H1 (cell line): ENCODE measurements around the gene MXRA8. TPM values are rescaled to one million over a fixed set of nuclear protein-coding genes. Genes with fewer than 3 reads are reported as not detected.

Source experiments
- CTCF ChIA-PET: fragments of 300-600 bp; sonication (Branson Sonifier 250); formaldehyde crosslinking; loops from one replicate; lab custom pipeline; 2021; ENCODE audit not compliant: partially characterized antibody; lab: Charles Lee
- POLR2A ChIA-PET: fragments of 300-600 bp; sonication (Branson Sonifier 250); formaldehyde crosslinking; loops from one replicate; lab custom pipeline; 2021; ENCODE audit warnings: inconsistent platforms; ENCODE audit not compliant: partially characterized antibody; lab: Charles Lee
- DNase-seq, 2 experiments: peaks; one replicate each; pipeline versions ENCODE4 v3.0.0 to v3.0.0-alpha.2; 2010 to 2022; ENCODE audit warnings: low spot score in 2 of 2, low read depth in 1 of 2, mixed read lengths in 1 of 2
- FAIRE-seq: peaks from 2 replicates; lab custom pipeline; 2011; peaks lifted over from hg19 to GRCh38; lab: Jason Lieb, UNC
- H2AFZ ChIP-seq: 2 replicates; pipeline ENCODE4 v1.8.1; 2012; ENCODE audit warnings: low read length, inconsistent platforms
- H2AK5ac ChIP-seq: 2 replicates; pipeline ENCODE4 v1.6.1; 2013; ENCODE audit warnings: low read depth, low read length
- H2BK120ac ChIP-seq: replicated peaks from 2 replicates; pipeline ENCODE3; 2013; ENCODE audit warnings: low read depth, low read length, inconsistent platforms
- H2BK12ac ChIP-seq: 2 replicates; pipeline ENCODE4 v1.6.1; 2013; ENCODE audit warnings: low read depth, low read length
- H2BK15ac ChIP-seq: 2 replicates; pipeline ENCODE4 v1.6.1; 2013; ENCODE audit warnings: low read length
- H2BK20ac ChIP-seq: 2 replicates; pipeline ENCODE4 v1.6.1; 2013; ENCODE audit warnings: low read length
- H2BK5ac ChIP-seq: 2 replicates; pipeline ENCODE4 v1.6.1; 2013; ENCODE audit warnings: low read depth, low read length
- H3K14ac ChIP-seq: 2 replicates; pipeline ENCODE4 v1.6.1; 2013; ENCODE audit warnings: inconsistent platforms; ENCODE audit not compliant: insufficient read length
- H3K18ac ChIP-seq: 2 replicates; pipeline ENCODE4 v1.6.1; 2013; ENCODE audit warnings: low read length; ENCODE audit errors: extremely low read depth
- H3K23ac ChIP-seq: 2 replicates; pipeline ENCODE4 v1.6.1; 2013; ENCODE audit warnings: inconsistent platforms; ENCODE audit not compliant: insufficient read length
- H3K23me2 ChIP-seq: 2 replicates; pipeline ENCODE4 v1.6.1; 2013; ENCODE audit warnings: low read depth, low read length
- H3K27ac ChIP-seq: 2 replicates; pipeline ENCODE4 v1.6.1; 2011; ENCODE audit warnings: low read depth, low read length, inconsistent platforms
- H3K27me3 ChIP-seq, 4 experiments: replicated peaks in 1 of 4; 1 replicate in 1 of 4; 2 replicates in 3 of 4; pipeline versions ENCODE4 v1.6.1 to v1.8.1; 2011 to 2013; ENCODE audit warnings: low read length in 3 of 4, mild to moderate bottlenecking in 3 of 4, inconsistent platforms in 2 of 4, mixed read lengths in 2 of 4, moderate library complexity in 1 of 4; ENCODE audit not compliant: control insufficient read depth in 3 of 4, insufficient read depth in 3 of 4; ENCODE audit errors: extremely low read depth in 1 of 4
- H3K36me3 ChIP-seq, 4 experiments: 2 replicates each; pipeline versions ENCODE4 v1.6.1 to v1.8.1; 2011 to 2013; ENCODE audit warnings: mild to moderate bottlenecking in 4 of 4, low read length in 3 of 4, moderate library complexity in 2 of 4, control low read depth in 1 of 4, inconsistent platforms in 1 of 4; ENCODE audit not compliant: insufficient read depth in 4 of 4, control insufficient read depth in 2 of 4
- H3K4ac ChIP-seq: replicated peaks from 2 replicates; pipeline ENCODE3; 2013; ENCODE audit warnings: low read length, low read depth, mixed read lengths, inconsistent platforms; ENCODE audit not compliant: insufficient read length
- H3K4me1 ChIP-seq, 4 experiments: replicated peaks in 1 of 4; 1 replicate in 1 of 4; 2 replicates in 3 of 4; pipeline versions ENCODE4 v1.6.1 to v1.8.1; 2011 to 2013; ENCODE audit warnings: low read length in 3 of 4, inconsistent platforms in 2 of 4, mixed read lengths in 1 of 4; ENCODE audit not compliant: insufficient read depth in 4 of 4, control insufficient read depth in 3 of 4
- H3K4me2 ChIP-seq, 2 experiments: 2 replicates each; pipeline versions ENCODE4 v1.6.1 to v1.8.1; 2011 to 2013; ENCODE audit warnings: low read depth in 2 of 2, low read length in 2 of 2, control low read depth in 1 of 2, inconsistent platforms in 1 of 2, mild to moderate bottlenecking in 1 of 2; ENCODE audit not compliant: insufficient read depth in 1 of 2
- H3K4me3 ChIP-seq, 4 experiments: fragments of 200-600, 300-600 bp in 1 of 4; sonication (generic), shearing (Covaris generic), sonication (Bioruptor Twin) in 1 of 4; 2 replicates each; pipeline versions ENCODE4 v1.5.1 to v1.8.1; 2011 to 2016; ENCODE audit warnings: low read length in 4 of 4, low read depth in 3 of 4, control low read depth in 2 of 4, inconsistent platforms in 2 of 4, mild to moderate bottlenecking in 2 of 4, mixed read lengths in 1 of 4, moderate library complexity in 1 of 4; ENCODE audit not compliant: insufficient read depth in 2 of 4; ENCODE audit errors: extremely low read depth in 1 of 4
- H3K56ac ChIP-seq: replicated peaks from 2 replicates; pipeline ENCODE3; 2013; ENCODE audit warnings: low read depth, mild to moderate bottlenecking, mixed read lengths, low read length, inconsistent platforms; ENCODE audit not compliant: insufficient read length
- H3K79me1 ChIP-seq: 2 replicates; pipeline ENCODE4 v1.6.1; 2013; ENCODE audit warnings: low read depth, low read length, control low read depth
- H3K79me2 ChIP-seq, 2 experiments: 2 replicates each; pipeline versions ENCODE4 v1.6.1 to v1.8.1; 2012 to 2013; ENCODE audit warnings: low read length in 2 of 2, mild to moderate bottlenecking in 2 of 2, inconsistent platforms in 1 of 2; ENCODE audit not compliant: insufficient read depth in 2 of 2, control insufficient read depth in 1 of 2
- H3K9ac ChIP-seq, 4 experiments: replicated peaks in 1 of 4; 1 replicate in 1 of 4; 2 replicates in 3 of 4; pipeline versions ENCODE4 v1.6.1 to v1.8.1; 2011 to 2013; ENCODE audit warnings: low read depth in 3 of 4, low read length in 3 of 4, control low read depth in 2 of 4, mild to moderate bottlenecking in 2 of 4, moderate library complexity in 2 of 4, inconsistent platforms in 1 of 4; ENCODE audit errors: extremely low read depth in 1 of 4
- H3K9me3 ChIP-seq, 2 experiments: 2 replicates each; pipeline versions ENCODE4 v1.6.1 to v1.8.1; 2012 to 2013; ENCODE audit warnings: mild to moderate bottlenecking in 2 of 2, moderate library complexity in 2 of 2, control low read depth in 1 of 2, inconsistent platforms in 1 of 2, low read depth in 1 of 2, low read length in 1 of 2, mixed read lengths in 1 of 2; ENCODE audit not compliant: insufficient read depth in 2 of 2
- H4K20me1 ChIP-seq, 2 experiments: replicated peaks in 1 of 2; 2 replicates each; pipeline versions ENCODE3 to v1.8.1; 2011 to 2013; ENCODE audit warnings: inconsistent platforms in 2 of 2, low read length in 2 of 2, mild to moderate bottlenecking in 1 of 2; ENCODE audit not compliant: insufficient read depth in 2 of 2, control insufficient read depth in 1 of 2
- H4K5ac ChIP-seq: 2 replicates; pipeline ENCODE4 v1.6.1; 2013; ENCODE audit warnings: low read length, low read depth, mixed read lengths, inconsistent platforms; ENCODE audit not compliant: insufficient read length
- H4K8ac ChIP-seq: 2 replicates; pipeline ENCODE4 v1.8.0; 2013; ENCODE audit warnings: mild to moderate bottlenecking, moderate library complexity, low read length, inconsistent platforms; ENCODE audit not compliant: insufficient read depth; ENCODE audit errors: extremely low read depth
- H4K91ac ChIP-seq: replicated peaks from 2 replicates; pipeline ENCODE3; 2013; ENCODE audit warnings: low read length, mixed read lengths, inconsistent platforms; ENCODE audit not compliant: insufficient read length
- ASH2L ChIP-seq: fragments of 200-600, 300-600 bp; sonication (generic); IDR thresholded peaks from one replicate; pipeline ENCODE4 v1.7.1; 2017; ENCODE audit warnings: low read length
- BACH1 ChIP-seq: IDR thresholded peaks from 2 replicates; pipeline ENCODE4 v1.6.1; 2012; ENCODE audit warnings: low read length, improper control_type of control experiment
- BRCA1 ChIP-seq: IDR thresholded peaks from 2 replicates; pipeline ENCODE4 v1.6.1; 2012; ENCODE audit warnings: low read depth, low read length, improper control_type of control experiment
- NANOG ChIP-seq: IDR thresholded peaks from 2 replicates; pipeline ENCODE4 v1.6.1; 2011; ENCODE audit warnings: low read length, low read depth, mild to moderate bottlenecking, inconsistent platforms; ENCODE audit not compliant: insufficient read depth, poor library complexity, severe bottlenecking
- POLR2AphosphoS5 ChIP-seq: IDR thresholded peaks from 2 replicates; pipeline ENCODE4 v1.6.1; 2011; ENCODE audit warnings: low read depth, low read length
- POU5F1 ChIP-seq: IDR thresholded peaks from 2 replicates; pipeline ENCODE4 v1.6.1; 2011; ENCODE audit warnings: low read depth, mild to moderate bottlenecking, low read length, moderate library complexity
- RFX5 ChIP-seq: IDR thresholded peaks from 2 replicates; pipeline ENCODE4 v1.6.1; 2011; ENCODE audit warnings: low read depth, low read length, improper control_type of control experiment, borderline replicate concordance
- SIX5 ChIP-seq: IDR thresholded peaks from 2 replicates; pipeline ENCODE4 v1.6.1; 2011; ENCODE audit warnings: mild to moderate bottlenecking, low read depth, low read length
- SUZ12 ChIP-seq: fragments of 200-600 bp; sonication (generic); IDR thresholded peaks from 2 replicates; pipeline ENCODE4 v1.6.1; 2012; ENCODE audit warnings: mild to moderate bottlenecking, inconsistent platforms, low read length, moderate library complexity, mixed read lengths
- WGBS, 2 experiments: shearing (Covaris generic) in 1 of 2; methylation state at CpG; one replicate each; pipeline versions ENCODE4 v1.1.6 to v1.1.7; 2013 to 2015; ENCODE audit warnings: low lambda C conversion rate in 2 of 2, mixed read lengths in 2 of 2, inconsistent platforms in 1 of 2, low coverage in 1 of 2, missing lambda C conversion rate in 1 of 2; ENCODE audit not compliant: insufficient replicate concordance in 2 of 2, insufficient coverage in 1 of 2, insufficient read length in 1 of 2; ENCODE audit errors: extremely low coverage in 1 of 2, missing lambda C conversion rate in 1 of 2; 5-methylcytosine and 5-hydroxymethylcytosine counted together
- polyA plus RNA-seq, 7 experiments: library from polyadenylated mRNA; depleted of rRNA in 3 of 7; stranded (reverse) in 5 of 7; unstranded in 2 of 7; fragments of >200 nt in 5 of 7; fragments of 200-250 nt in 2 of 7; gene quantifications; 1 replicate in 5 of 7; 2 replicates in 1 of 7; 4 replicates in 1 of 7; pipeline versions ENCODE4 v1.2.1 to v1.2.3, GENCODE V29; 2011 to 2013; ENCODE audit warnings: missing spikeins in 2 of 7, mixed read lengths in 2 of 7
- total RNA-seq: library from RNA; stranded (reverse); fragmentation: NEBNext Ultra II Directional; extraction: Animal tissue kit (Norgen Biotek cat#: 25700); gene quantifications from 2 replicates; pipeline ENCODE4 v1.2.1, GENCODE V29; 2021
- TF ChIP-seq, protein P1 (sequence below): IDR thresholded peaks from 2 replicates; pipeline ENCODE4 v1.6.1; 2011; ENCODE audit warnings: low read length, improper control_type of control experiment
- TF ChIP-seq, protein P2 (sequence below): IDR thresholded peaks from 2 replicates; pipeline ENCODE4 v1.6.1; 2012; ENCODE audit warnings: inconsistent platforms

The MXRA8 gene
- total and polyA plus RNA-seq, 2 of the 8 experiments (the other 6 are each of a cell fraction or from before 2014, with no cell fraction given): 10.5 to 17.2 TPM

GRCh38 chr1:1390675-1391074 lies 32.3 kb upstream of the MXRA8 start:
- 98% methylated on average over 12 of the region's 12 CpGs; no CpG with 5 or more reads in 1 of the 2 experiments for WGBS, 2 experiments
- H4K20me1 ChIP-seq: peaks cover 8 to 20% of the 10 kb centered on the region in 2 experiments
- H3K9ac ChIP-seq: no peak overlapping the region
- H3K4me3 ChIP-seq: no peak overlapping the region
- H3K79me1 ChIP-seq: peaks cover 4% of the 10 kb centered on the region
- H3K4ac ChIP-seq: no peak overlapping the region
- H3K36me3 ChIP-seq: peaks cover 64 to 95% (median 89%) of the 10 kb centered on the region in 4 experiments
- no peaks in the 10 kb centered on the region for H3K9me3 ChIP-seq
- no peak overlapping the region for H3K23ac ChIP-seq
- H2AK5ac ChIP-seq: no peak overlapping the region
- no peak overlapping the region for H3K56ac ChIP-seq
- no peak overlapping the region for H3K27ac ChIP-seq
- TF ChIP-seq, protein P1, sequence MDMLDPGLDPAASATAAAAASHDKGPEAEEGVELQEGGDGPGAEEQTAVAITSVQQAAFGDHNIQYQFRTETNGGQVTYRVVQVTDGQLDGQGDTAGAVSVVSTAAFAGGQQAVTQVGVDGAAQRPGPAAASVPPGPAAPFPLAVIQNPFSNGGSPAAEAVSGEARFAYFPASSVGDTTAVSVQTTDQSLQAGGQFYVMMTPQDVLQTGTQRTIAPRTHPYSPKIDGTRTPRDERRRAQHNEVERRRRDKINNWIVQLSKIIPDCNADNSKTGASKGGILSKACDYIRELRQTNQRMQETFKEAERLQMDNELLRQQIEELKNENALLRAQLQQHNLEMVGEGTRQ: no peak
- TF ChIP-seq ASH2L (no peak), POU5F1 (no peak), SUZ12 (no peak), NANOG (no peak), BACH1 (no peak), RFX5 (no peak), SIX5 (no peak), BRCA1 (no peak), POLR2AphosphoS5 (no peak)
- TF ChIP-seq, protein P2, sequence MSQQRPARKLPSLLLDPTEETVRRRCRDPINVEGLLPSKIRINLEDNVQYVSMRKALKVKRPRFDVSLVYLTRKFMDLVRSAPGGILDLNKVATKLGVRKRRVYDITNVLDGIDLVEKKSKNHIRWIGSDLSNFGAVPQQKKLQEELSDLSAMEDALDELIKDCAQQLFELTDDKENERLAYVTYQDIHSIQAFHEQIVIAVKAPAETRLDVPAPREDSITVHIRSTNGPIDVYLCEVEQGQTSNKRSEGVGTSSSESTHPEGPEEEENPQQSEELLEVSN: no peak
- TF ChIP-seq, all 59 proteins: peak for 0
- no peaks in the 10 kb centered on the region for H3K4me1 ChIP-seq
- H2BK20ac ChIP-seq: no peak overlapping the region
- no peak overlapping the region for H2BK5ac ChIP-seq
- DNase-seq: no peak
- H2BK12ac ChIP-seq: no peak overlapping the region
- H3K14ac ChIP-seq: no peak overlapping the region
- no peak overlapping the region for H3K18ac ChIP-seq
- H2BK120ac ChIP-seq: no peak overlapping the region
- no peak for FAIRE-seq
- no peak overlapping the region for H4K5ac ChIP-seq
- peaks cover 0 to 13% of the 10 kb centered on the region in 2 experiments; a peak in 1 of 4 replicates for H3K79me2 ChIP-seq
- H2AFZ ChIP-seq: no peak overlapping the region
- ChIA-PET CTCF (interaction anchor here (0.7 to 3.4 kb wide), 6 partner anchors 10 to 91 kb away, joined by 3 to 20 read pairs (median 4); no protein-coding TSS in a partner anchor), POLR2A (interaction anchor here (20.0 to 33.4 kb wide), 3 partner anchors 6 to 40 kb away, joined by 515 to 719 read pairs (median 719); partner anchors contain the start of genes ANKRD65, AURKAIP1, CCNL2 and MRPL20)
- no peak overlapping the region for H2BK15ac ChIP-seq
- H3K27me3 ChIP-seq: no peaks in the 10 kb centered on the region
- H4K91ac ChIP-seq: no peak overlapping the region
- H4K8ac ChIP-seq: no peak overlapping the region
- no peaks in the 10 kb centered on the region for H3K23me2 ChIP-seq
- H3K4me2 ChIP-seq: no peak overlapping the region
